Measurements from ENCODE around the gene TRPV4. TPM values are rescaled to one million over a fixed set of nuclear protein-coding genes. Genes with fewer than 3 reads are reported as not detected.

Gene TRPV4
- total RNA-seq, 3 donors from 2014 or later (not counting 1 experiment from before 2014, with no cell fraction given) = not detected

- H3K36me3 ChIP-seq (ENCODE audit: control insufficient read depth, insufficient read depth, low read length) = no peaks in the 10 kb centered on the region
- no peak overlapping the region for H3K4me3 ChIP-seq (ENCODE audit: low read length)
- Mint-ChIP-seq H3K36me3 (no peaks in the 10 kb centered on the region), H3K4me1 (no peaks in the 10 kb centered on the region), H3K9me3 (no peaks in the 10 kb centered on the region), H3K27ac (no peak overlapping the region), H3K27me3 (ENCODE audit: low read depth in 2 of 2) (no peaks in the 10 kb centered on the region), H3K4me3 (no peak overlapping the region)
- no peaks in the 10 kb centered on the region for H3K4me1 ChIP-seq (ENCODE audit: control insufficient read depth, insufficient read depth, low read length)
- WGBS (ENCODE audit: insufficient coverage) = 75% methylated on average over 10 of the region's 10 CpGs
- H3K9me3 ChIP-seq (ENCODE audit: control insufficient read depth, insufficient read depth, low read length) = no peaks in the 10 kb centered on the region
- no peak overlapping the region for H3K27ac ChIP-seq (ENCODE audit: low read length)
- H3K27me3 ChIP-seq (ENCODE audit: control insufficient read depth, insufficient read depth, low read length) = peaks cover 2% of the 10 kb centered on the region
- no peak for TF ChIP-seq CTCF (IDR thresholded peaks at IDR 0.05)
- ATAC-seq (no peak), DNase-seq (no peak)
- intact Hi-C loops (cut with micrococcal nuclease) = no loop called here
Observed at GRCh38 chr12:109815757-109816617, 17.2 kb downstream of the TRPV4 start.

DNA sequence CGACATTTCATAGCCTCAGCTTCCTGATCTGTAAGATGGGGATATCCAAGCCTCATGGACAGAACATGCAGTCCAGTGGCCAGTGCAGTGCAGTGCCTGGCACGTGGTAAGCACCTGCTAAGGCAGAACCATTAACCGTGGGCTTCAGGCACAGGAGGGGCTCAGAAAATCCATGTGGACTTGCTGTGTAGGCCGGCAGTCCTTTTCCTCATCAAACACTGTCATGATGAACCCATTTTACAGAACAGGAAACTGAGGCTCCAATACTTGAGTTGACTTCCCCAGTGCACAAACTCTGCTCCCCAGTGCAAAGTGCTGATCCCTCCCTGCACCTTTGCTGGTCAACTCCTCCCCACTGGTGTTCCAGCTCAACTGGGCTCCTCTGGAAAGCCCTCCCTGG lies 18.0 kb downstream of the TRPV4 start:
- TF ChIP-seq CTCF (IDR thresholded peaks at IDR 0.05) = no peak
- intact Hi-C loops (cut with micrococcal nuclease) = no loop called here
- Histone ChIP-seq H3K9me3 (ENCODE audit: control insufficient read depth, insufficient read depth, low read length) (no peaks in the 10 kb centered on the region), H3K4me1 (ENCODE audit: control insufficient read depth, insufficient read depth, low read length) (no peaks in the 10 kb centered on the region), H3K27ac (ENCODE audit: low read length) (no peak overlapping the region), H3K36me3 (ENCODE audit: control insufficient read depth, insufficient read depth, low read length) (no peaks in the 10 kb centered on the region), H3K27me3 (ENCODE audit: control insufficient read depth, insufficient read depth, low read length) (peaks cover 2% of the 10 kb centered on the region), H3K4me3 (ENCODE audit: low read length) (no peak overlapping the region)
- 78% methylated on average over 4 of the region's 4 CpGs for WGBS (ENCODE audit: insufficient coverage)
- no peak for ATAC-seq
- H3K27me3 Mint-ChIP-seq (ENCODE audit: low read depth in 2 of 2) = no peaks in the 10 kb centered on the region
- no peaks in the 10 kb centered on the region for H3K36me3 Mint-ChIP-seq
- H3K9me3 Mint-ChIP-seq = no peaks in the 10 kb centered on the region
- no peak overlapping the region for H3K27ac Mint-ChIP-seq
- DNase-seq = no peak
- no peak overlapping the region for H3K4me3 Mint-ChIP-seq
- no peaks in the 10 kb centered on the region for H3K4me1 Mint-ChIP-seq

DNA sequence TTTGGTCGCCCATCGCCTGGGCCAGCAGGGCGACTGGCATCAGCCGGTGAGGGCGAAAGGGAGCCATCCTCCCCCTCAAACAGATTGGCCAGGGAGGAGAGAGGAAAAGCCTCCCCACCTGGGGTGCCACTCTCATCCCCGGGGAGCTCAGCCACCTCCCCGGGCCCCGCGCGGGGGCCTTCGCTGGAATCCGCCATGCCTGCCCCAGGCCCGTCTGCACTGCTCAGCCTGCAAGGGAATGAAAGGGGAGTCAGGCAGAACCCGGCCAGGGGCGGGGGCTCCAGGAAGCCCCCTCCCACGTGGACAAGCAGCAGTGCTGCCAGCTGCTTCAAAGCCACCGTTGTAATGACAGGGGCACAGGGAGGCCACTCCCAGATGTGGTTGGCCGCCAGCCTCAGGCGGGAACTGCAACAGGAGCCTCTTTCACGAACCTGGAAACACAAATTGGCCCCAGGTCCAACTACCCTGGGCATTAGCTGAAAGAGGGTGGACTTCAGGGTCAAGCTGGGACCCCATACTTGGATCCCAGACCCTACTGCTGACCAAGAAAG lies 18.5 kb downstream of the TRPV4 start:
- Mint-ChIP-seq H3K36me3 (no peaks in the 10 kb centered on the region), H3K9me3 (no peaks in the 10 kb centered on the region), H3K4me3 (no peak overlapping the region), H3K27ac (no peak overlapping the region), H3K27me3 (ENCODE audit: low read depth in 2 of 2) (no peaks in the 10 kb centered on the region), H3K4me1 (no peaks in the 10 kb centered on the region)
- H3K9me3 ChIP-seq (ENCODE audit: control insufficient read depth, insufficient read depth, low read length) = no peaks in the 10 kb centered on the region
- ATAC-seq = no peak
- H3K27me3 ChIP-seq (ENCODE audit: control insufficient read depth, insufficient read depth, low read length) = peaks cover 2% of the 10 kb centered on the region
- no peaks in the 10 kb centered on the region for H3K36me3 ChIP-seq (ENCODE audit: control insufficient read depth, insufficient read depth, low read length)
- no peak overlapping the region for H3K4me3 ChIP-seq (ENCODE audit: low read length)
- intact Hi-C loops (cut with micrococcal nuclease) = no loop called here
- no peak for TF ChIP-seq CTCF (IDR thresholded peaks at IDR 0.05)
- DNase-seq = no peak
- 70% methylated on average over 20 of the region's 20 CpGs for WGBS (ENCODE audit: insufficient coverage)
- no peaks in the 10 kb centered on the region for H3K4me1 ChIP-seq (ENCODE audit: control insufficient read depth, insufficient read depth, low read length)
- no peak overlapping the region for H3K27ac ChIP-seq (ENCODE audit: low read length)
